OCI-LY7 (cell line): ENCODE data around the gene GPD1L. TPM values are rescaled to one million over a fixed set of nuclear protein-coding genes. Genes with fewer than 3 reads are reported as not detected.

Experiments used
- BruUV-seq: library from RNA; stranded (reverse); fragments of 400-500 nt; replicated peaks from 2 replicates; lab custom pipeline; 2021; lab: Mats Ljungman, UMichigan
- CTCF ChIA-PET: fragments of 300-600 bp; sonication (Branson Sonifier 250); formaldehyde crosslinking; loops from one replicate; lab custom pipeline; 2022; ENCODE audit warnings: antibody characterized with exemption; ENCODE audit not compliant: unreplicated experiment; lab: Charles Lee
- POLR2A ChIA-PET: fragments of 300-600 bp; sonication (Branson Sonifier 250); formaldehyde crosslinking; loops from one replicate; lab custom pipeline; 2022; ENCODE audit warnings: antibody characterized with exemption; lab: Charles Lee
- DNase-seq: peaks from one replicate; pipeline ENCODE4 v3.0.0-alpha.2; 2015; ENCODE audit warnings: low spot score
- H2AFZ ChIP-seq: fragments of 200-600 bp; sonication (generic), shearing (Covaris generic); 2 replicates; pipeline ENCODE4 v1.6.1; 2014; ENCODE audit warnings: mild to moderate bottlenecking, antibody characterized with exemption, low read length, moderate library complexity
- H3K27ac ChIP-seq: fragments of 200-600 bp; sonication (generic); 2 replicates; pipeline ENCODE4 v1.5.1; 2014; ENCODE audit warnings: mixed run types, low read depth, mild to moderate bottlenecking, moderate library complexity, low read length, inconsistent platforms; ENCODE audit not compliant: poor library complexity, severe bottlenecking
- H3K36me3 ChIP-seq: fragments of 200-600 bp; sonication (generic); 2 replicates; pipeline ENCODE4 v1.6.1; 2014; ENCODE audit warnings: mild to moderate bottlenecking, antibody characterized with exemption, low read length, moderate library complexity, mixed read lengths; ENCODE audit not compliant: insufficient read depth
- H3K4me1 ChIP-seq: fragments of 200-600 bp; sonication (generic); 2 replicates; pipeline ENCODE4 v1.5.1; 2014; ENCODE audit warnings: mild to moderate bottlenecking, low read length; ENCODE audit not compliant: insufficient read depth, poor library complexity, severe bottlenecking
- H3K4me2 ChIP-seq: fragments of 200-600 bp; sonication (generic); 2 replicates; pipeline ENCODE4 v1.6.1; 2014; ENCODE audit warnings: mild to moderate bottlenecking, low read length
- H3K4me3 ChIP-seq: fragments of 200-600 bp; sonication (generic); 2 replicates; pipeline ENCODE4 v1.5.1; 2014; ENCODE audit warnings: mild to moderate bottlenecking, low read depth, low read length; ENCODE audit not compliant: poor library complexity, severe bottlenecking
- H3K79me2 ChIP-seq: fragments of 200-600 bp; sonication (generic); 2 replicates; pipeline ENCODE4 v1.6.1; 2016; ENCODE audit warnings: low read depth, mild to moderate bottlenecking, low read length, moderate library complexity, mixed read lengths; ENCODE audit not compliant: insufficient read depth
- H3K9me2 ChIP-seq: fragments of 200-600 bp; sonication (generic); 2 replicates; pipeline ENCODE4 v1.6.1; 2016; ENCODE audit warnings: mild to moderate bottlenecking, low read length, mixed read lengths; ENCODE audit not compliant: insufficient read depth
- H3K9me3 ChIP-seq: fragments of 200-600 bp; sonication (generic); 2 replicates; pipeline ENCODE4 v1.6.1; 2014; ENCODE audit warnings: mild to moderate bottlenecking, mixed run types, low read length, mixed read lengths
- H4K20me1 ChIP-seq: fragments of 200-600 bp; sonication (generic); 2 replicates; pipeline ENCODE4 v1.6.1; 2014; ENCODE audit warnings: mild to moderate bottlenecking, antibody characterized with exemption, low read length, moderate library complexity, mixed read lengths; ENCODE audit not compliant: insufficient read depth
- EZH2phosphoT487 ChIP-seq: fragments of 200-600 bp; sonication (generic); IDR thresholded peaks from 2 replicates; pipeline ENCODE4 v1.6.1; 2018; ENCODE audit warnings: low read depth, borderline replicate concordance, mild to moderate bottlenecking, mixed run types, antibody characterized with exemption, low read length, moderate library complexity, mixed read lengths
- intact Hi-C: fragments of 100-400 bp; cut with micrococcal nuclease; formaldehyde crosslinking; loops from one replicate; pipeline ENCODE4 v1.10.0; 2022; ENCODE audit not compliant: unreplicated experiment
- total RNA-seq, 2 experiments: library from RNA; depleted of rRNA in 1 of 2; stranded (reverse); fragments of >200 nt in 1 of 2; shearing (Covaris generic) in 1 of 2; gene quantifications; 2 replicates each; pipeline ENCODE4 v1.2.3, GENCODE V29; 2014 to 2022
- TF ChIP-seq, protein P1 (sequence below): fragments of 200-600 bp; sonication (generic); conservative IDR thresholded peaks from 2 replicates; pipeline ENCODE4 v1.5.1; 2014; ENCODE audit warnings: mild to moderate bottlenecking, antibody characterized with exemption, low read length, moderate library complexity, mixed read lengths

Gene GPD1L
- total RNA-seq, 2 experiments from 2014 or later, result 27.5 to 29.2 TPM

DNA sequence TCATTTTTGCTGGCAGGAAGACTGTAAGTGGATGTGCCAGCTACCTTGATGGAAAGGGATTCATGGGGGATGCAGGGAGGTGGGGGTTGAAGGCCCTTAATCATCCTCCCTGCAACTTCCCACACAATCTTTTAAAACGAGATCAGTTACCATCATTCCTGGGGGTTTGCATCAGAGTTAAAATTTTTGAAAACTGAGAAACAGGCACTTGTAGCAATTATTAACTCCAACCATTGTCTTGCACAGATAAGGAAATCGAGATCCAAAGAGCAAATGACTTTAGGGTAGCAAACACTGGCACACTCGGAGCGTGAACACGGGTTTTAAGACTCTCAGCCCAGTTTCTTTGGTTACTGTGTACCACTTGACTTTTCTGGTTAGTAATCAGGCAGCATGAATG, 41.9 kb downstream of the GPD1L start:
- Histone ChIP-seq H3K4me3 (no peak overlapping the region), H3K4me2 (no peak overlapping the region), H4K20me1 (no peaks in the 10 kb centered on the region), H3K27ac (no peak overlapping the region), H3K9me3 (no peaks in the 10 kb centered on the region), H3K36me3 (peaks cover 66% of the 10 kb centered on the region), H3K9me2 (no peaks in the 10 kb centered on the region), H3K4me1 (peaks cover 35% of the 10 kb centered on the region), H2AFZ (no peak overlapping the region), H3K79me2 (no peaks in the 10 kb centered on the region)
- CTCF ChIA-PET, result interaction anchor here (0.6 kb wide), 1 partner anchor 35 kb away, joined by 3 read pairs; no protein-coding TSS in a partner anchor
- no peak for DNase-seq
- no TSS peak for BruUV-seq
- TF ChIP-seq EZH2phosphoT487, result no peak
- TF ChIP-seq, protein P1, sequence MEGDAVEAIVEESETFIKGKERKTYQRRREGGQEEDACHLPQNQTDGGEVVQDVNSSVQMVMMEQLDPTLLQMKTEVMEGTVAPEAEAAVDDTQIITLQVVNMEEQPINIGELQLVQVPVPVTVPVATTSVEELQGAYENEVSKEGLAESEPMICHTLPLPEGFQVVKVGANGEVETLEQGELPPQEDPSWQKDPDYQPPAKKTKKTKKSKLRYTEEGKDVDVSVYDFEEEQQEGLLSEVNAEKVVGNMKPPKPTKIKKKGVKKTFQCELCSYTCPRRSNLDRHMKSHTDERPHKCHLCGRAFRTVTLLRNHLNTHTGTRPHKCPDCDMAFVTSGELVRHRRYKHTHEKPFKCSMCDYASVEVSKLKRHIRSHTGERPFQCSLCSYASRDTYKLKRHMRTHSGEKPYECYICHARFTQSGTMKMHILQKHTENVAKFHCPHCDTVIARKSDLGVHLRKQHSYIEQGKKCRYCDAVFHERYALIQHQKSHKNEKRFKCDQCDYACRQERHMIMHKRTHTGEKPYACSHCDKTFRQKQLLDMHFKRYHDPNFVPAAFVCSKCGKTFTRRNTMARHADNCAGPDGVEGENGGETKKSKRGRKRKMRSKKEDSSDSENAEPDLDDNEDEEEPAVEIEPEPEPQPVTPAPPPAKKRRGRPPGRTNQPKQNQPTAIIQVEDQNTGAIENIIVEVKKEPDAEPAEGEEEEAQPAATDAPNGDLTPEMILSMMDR, result no peak
- intact Hi-C loops, result loop anchor here (10.0 kb wide), 1 partner anchor 614 kb away; the partner anchor contains the start of gene STT3B
- POLR2A ChIA-PET, result interaction anchor here (0.8 to 1.2 kb wide), 2 partner anchors 11 to 92 kb away, joined by 3 read pairs; no protein-coding TSS in a partner anchor

DNA sequence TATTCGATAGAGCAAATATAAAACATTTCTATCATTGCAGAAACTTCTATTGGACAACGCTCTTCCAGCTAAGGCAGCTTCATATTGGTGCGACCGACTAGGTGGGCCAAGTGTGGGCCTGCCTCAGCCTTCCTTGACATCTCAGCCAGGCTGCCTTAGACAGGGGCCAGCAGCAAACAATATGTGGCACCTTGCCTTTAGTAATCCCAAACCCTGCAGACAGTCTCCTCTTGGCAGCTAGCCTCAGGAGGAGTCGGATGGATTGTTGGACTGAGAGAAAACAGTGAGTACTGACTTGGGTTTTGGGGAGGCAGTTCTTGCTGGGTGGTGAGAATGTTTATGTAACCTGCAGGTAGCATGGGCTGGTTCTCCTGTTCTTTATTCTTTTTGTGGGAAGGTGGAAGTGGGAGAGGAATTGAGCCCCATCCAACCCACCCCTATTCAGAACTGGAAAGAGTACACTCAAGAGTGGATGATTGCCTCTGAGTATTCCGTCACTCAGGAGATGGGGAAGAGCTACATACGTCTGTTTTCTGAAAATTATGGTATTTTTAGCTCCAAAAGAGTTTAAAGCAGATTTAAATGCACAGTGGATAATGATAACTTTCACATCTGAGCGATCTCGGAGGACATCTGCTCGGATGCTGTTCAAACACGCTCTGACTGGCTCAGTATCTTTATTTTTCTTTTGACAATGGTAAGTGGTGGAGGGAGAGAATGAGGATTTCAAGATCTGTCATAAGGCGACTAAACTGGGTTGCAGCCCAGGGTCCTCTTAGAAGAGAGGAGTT, 47.2 kb downstream of the GPD1L start:
- intact Hi-C loops, result no loop called here
- peaks cover 42% of the 10 kb centered on the region for H3K36me3 ChIP-seq

More for the DNA sequence above, 47.2 kb downstream of the GPD1L start:
- H3K9me3 ChIP-seq, result no peaks in the 10 kb centered on the region
- no peak overlapping the region for H2AFZ ChIP-seq
- POLR2A ChIA-PET, result interaction anchor here (0.6 to 1.4 kb wide), 3 partner anchors 62 to 137 kb away, joined by 3 to 7 read pairs (median 5); no protein-coding TSS in a partner anchor
- no peak overlapping the region for H3K4me3 ChIP-seq
- H3K27ac ChIP-seq, result no peak overlapping the region
- TF ChIP-seq, protein P1, result no peak
- no peak for TF ChIP-seq EZH2phosphoT487
- DNase-seq, result no peak
- H3K4me1 ChIP-seq, result no peaks in the 10 kb centered on the region
- no peak overlapping the region for H3K4me2 ChIP-seq
- BruUV-seq, result no TSS peak
- no peaks in the 10 kb centered on the region for H4K20me1 ChIP-seq
- CTCF ChIA-PET, result interaction anchor here (1.0 kb wide), 1 partner anchor 87 kb away, joined by 3 read pairs; no protein-coding TSS in a partner anchor
- no peaks in the 10 kb centered on the region for H3K79me2 ChIP-seq
- no peaks in the 10 kb centered on the region for H3K9me2 ChIP-seq
